NCI-H2081 treated with DMSO at 0.1 percent for 48 hours (cell line): ENCODE measurements around the gene RHOU.
"Not testable (repeated sequence)": the region's sequence is repeated elsewhere in the genome, so short reads cannot be mapped to it uniquely, and the experiment has no call there.

Source experiments
- DNase-seq: peaks from one replicate; lab custom pipeline; 2025; lab: John Stamatoyannopoulos, UW

The RHOU gene

GRCh38 chr1:228734881-228735801, at the start of gene RHOU:
Gene RHOU, plus strand, starts transcription at chr1:228735479. Its CDS starts 264 bp downstream, at chr1:228735743.
- DNase-seq = no peak

DNA sequence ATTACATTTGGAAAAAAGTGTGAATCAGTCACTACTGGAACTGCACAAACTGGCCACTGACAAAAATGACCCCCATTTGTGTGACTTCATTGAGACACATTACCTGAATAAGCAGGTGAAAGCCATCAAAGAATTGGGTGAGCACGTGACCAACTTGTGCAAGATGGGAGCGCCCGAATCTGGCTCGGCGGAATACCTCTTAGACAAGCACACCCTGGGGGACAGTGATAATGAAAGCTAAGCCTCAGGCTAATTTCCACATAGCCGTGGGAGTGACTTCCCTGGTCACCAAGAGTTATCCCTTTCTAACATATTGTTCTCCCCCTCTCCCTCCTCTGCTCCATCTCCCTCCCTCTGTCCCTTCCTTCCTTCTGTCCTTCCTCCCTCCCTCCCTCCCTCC, 47.7 kb upstream of the RHOU start:
- no peak for DNase-seq

GRCh38 chr1:228689255-228689654, 46.0 kb upstream of the RHOU start:
- DNase-seq = no peak

- DNase-seq = no peak
Measured at GRCh38 chr1:228691211-228691610, 44.1 kb upstream of the RHOU start.

GRCh38 chr1:228691926-228692325, 43.4 kb upstream of the RHOU start:
- peak; percentile 16 for DNase-seq

DNA sequence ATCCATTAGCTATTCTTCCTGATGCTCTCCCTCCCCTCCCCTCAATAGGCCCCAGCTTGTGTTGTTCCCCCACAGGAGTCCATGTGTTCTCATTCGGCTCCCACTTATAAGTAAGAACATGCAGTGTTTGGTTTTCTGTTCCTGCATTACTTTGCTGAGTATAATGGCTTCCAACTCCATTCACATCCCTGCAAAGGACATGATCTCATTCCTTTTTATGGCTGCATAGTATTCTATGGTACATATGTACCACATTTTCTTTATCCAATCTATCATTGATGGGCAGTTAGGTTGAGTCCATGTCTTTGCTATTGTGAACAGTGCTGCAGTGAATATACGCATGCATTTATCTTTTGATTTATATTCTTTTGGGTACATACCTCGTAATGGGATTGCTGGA, 40.8 kb upstream of the RHOU start:
- not testable (repeated sequence) for DNase-seq

DNA sequence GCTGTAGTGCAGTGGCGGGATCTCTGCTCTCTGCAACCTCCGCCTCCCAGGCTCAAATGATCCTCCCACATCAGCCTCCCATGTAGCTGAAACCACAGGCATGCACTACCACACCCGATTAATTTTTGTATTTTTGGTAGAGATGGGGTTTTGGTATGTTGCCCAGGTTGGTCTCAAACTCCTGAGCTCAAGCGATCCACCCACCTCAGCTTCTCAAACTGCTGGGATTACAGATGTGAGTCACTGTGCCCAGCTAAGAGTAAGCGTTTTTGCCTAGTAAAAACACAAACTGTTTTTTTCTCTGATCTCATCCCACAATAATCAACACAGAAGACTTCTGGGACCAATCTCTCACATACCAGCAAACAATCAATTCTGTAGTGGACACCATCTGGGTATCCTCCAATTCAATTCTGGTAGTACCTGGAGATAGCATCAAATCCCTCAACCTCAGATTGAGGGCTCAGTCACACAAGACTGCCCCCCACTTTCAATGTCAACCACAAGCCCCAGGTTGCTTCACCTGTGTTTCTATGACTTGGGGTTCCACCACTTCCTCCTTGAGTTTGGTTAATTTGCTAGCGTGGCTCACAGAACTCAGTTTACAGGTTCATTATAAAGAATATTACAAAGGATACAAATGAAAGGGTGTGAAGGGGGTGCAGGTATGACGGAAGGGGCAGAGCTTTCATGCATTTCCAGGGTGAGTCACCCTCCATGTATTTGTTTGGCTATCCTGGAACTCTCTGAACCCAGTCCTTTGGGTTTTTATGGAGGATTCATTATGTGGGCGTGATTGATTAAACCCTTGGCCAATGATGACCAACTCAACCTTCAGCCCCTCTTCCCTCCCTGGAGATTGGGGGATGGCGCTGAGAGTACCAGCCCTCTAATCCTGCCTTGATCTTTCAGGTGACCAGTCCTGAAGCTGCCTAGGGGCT, 40.0 kb upstream of the RHOU start:
- no peak for DNase-seq

- no peak for DNase-seq
Measured at GRCh38 chr1:228697207-228698016, 37.9 kb upstream of the RHOU start.

GRCh38 chr1:228698017-228698329, 37.3 kb upstream of the RHOU start:
- no peak for DNase-seq

DNA sequence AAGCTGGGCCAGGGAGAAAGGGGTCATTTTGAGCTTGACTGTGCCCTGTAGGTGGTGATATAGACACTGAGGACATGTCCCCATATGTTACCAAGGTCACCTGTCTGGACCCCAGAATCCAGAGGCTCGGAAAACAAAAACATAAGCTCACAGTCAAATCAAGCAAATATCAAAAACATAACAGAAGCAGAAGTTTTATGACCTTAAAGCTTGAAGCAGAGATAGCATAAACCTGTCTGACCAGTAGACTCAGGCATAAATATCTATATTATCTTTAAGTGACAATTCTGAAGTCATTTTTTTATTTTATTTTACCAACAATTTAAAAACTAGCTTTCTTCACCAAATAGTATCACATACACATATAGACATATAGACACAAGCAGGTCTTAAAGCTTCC, 32.8 kb upstream of the RHOU start:
- no peak for DNase-seq

DNA sequence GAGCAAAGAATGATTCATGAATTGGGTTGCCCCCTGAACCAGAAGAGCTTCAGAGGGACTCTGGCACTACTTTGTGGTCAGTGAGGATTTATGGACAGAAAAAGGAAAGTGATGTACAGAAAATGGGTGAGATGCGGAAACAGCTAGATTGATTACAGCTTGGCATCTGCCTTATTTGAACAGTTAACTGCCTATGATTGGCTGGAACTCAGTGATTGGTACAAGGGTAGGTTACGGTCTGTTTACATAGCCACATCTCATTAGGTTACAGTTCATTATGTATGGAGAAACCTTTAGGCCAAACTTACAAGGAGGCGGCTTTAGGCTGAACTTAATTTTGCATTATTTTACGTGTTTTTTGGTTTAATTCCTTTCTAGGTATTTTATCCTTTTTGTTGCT, 29.0 kb upstream of the RHOU start:
- DNase-seq = no peak

DNA sequence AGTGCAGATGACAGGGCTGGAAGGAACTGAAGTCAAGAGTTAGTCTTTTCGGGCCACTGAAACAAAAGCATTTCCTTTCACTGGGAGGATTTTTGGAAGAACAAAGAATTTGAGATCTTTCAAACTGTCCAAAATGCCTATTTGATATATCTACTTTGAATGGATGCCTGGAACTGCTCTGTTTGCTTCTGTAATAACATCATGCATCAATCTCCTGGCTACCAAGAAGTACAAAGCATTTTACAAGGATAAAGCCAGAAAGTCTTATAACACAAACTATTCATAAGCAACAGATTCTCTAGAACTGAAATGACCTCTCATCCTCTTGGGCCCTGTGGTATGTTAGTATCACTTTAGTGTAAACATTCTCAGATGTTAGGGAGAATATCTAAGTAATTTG, 18.2 kb upstream of the RHOU start:
- DNase-seq = no peak

- DNase-seq = no peak
Measured at GRCh38 chr1:228721407-228721806, 13.9 kb upstream of the RHOU start.

DNA sequence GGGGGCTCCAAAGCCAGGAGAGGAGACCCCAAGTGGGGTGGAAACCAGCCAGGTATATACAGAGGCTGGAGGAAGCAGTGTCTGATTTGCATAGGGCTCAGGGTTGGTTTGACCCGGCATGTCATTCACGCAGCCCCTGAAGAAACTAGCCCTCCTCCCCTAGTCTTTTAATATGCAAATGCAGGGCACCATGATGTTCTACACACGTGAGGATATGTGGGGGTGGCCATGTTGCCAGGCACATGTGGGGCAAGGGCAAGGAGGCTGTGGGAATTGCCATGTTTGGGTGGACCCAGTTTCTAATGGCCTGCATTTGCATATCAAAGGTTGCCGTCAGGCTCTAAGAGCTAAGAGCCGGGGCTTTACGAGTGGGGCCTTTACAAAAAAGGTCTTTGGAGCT, 12.0 kb upstream of the RHOU start:
- no peak for DNase-seq

GRCh38 chr1:228723921-228724320, 11.4 kb upstream of the RHOU start:
- DNase-seq = no peak

GRCh38 chr1:228725178-228725577, 10.1 kb upstream of the RHOU start:
- DNase-seq = no peak

DNA sequence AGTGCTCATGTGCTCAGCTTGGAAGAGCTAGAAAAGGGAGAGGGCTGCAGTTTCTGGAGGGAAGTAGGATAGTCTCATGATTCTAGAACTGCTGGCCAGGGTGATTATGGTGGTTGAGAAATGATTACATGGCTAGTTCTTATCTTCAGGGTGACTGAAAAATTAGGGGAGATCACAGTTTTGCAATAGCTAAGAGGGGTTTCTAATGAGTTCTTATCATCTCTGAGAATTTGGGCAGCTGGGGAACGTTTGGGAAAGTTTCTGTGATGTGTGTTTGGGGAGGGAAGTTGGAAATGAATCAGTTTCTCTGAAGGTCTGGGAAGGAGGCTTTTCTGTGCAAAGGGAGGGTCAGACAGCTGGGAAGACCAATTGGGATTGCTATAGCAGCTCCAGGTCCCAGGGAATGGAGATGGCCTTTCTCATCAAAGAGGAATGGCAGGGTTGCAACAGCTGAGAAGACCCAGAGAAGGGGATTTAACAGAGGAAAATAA, 7.6 kb upstream of the RHOU start:
- DNase-seq = no peak

GRCh38 chr1:228732426-228732825, 2.9 kb upstream of the RHOU start:
- no peak for DNase-seq

DNA sequence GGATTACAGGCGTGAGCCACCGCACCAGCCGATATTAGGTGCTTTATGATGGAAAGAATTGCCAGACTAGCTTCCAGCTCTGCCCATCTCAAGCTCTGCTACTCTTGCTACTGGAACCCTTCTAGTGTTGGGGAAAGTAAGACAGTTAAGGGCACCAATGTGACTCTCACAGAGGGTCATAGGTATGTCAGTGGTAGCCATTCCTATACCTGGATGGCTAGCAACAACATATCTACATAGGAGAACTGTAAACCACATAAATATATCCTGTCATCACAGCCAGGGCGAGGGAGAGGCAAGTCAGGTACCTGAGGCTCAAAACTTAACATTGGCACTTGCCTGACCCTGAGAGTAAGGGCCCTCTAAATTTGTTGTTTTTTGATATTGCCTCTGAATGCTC, 1.7 kb upstream of the RHOU start:
- DNase-seq = no peak

DNA sequence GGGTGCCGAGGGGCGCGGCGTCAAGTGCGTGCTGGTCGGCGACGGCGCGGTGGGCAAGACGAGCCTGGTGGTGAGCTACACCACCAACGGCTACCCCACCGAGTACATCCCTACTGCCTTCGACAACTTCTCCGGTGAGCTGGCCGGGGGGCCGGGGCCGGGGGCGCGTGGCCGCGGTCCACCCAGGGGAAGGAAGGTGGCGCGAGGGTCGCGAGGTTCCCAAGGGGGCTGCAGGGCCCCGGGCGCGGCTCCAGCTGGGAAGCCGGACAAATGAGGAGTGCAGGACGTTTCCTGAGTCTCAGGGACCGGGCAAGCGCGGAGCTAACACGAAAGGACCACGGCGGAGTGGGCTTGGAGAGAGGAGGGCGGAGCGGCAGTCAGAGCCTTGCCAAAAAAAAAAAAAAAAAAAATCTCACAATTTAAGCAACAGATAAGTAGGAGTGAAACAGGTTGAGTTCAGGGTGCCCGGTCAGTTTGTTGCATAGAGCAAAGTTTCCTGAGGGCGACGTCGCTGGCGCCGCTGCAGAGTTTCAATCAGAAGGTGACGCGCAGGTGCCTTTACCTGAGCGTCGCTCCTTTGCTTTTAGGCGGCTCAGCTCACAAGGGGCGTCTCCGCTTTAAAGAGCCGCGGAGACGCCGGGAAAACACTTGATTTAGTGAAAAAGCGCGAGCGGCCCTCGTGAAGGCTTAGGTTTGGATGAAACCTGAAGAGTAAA, 750 bp downstream of the RHOU start:
- no peak for DNase-seq

DNA sequence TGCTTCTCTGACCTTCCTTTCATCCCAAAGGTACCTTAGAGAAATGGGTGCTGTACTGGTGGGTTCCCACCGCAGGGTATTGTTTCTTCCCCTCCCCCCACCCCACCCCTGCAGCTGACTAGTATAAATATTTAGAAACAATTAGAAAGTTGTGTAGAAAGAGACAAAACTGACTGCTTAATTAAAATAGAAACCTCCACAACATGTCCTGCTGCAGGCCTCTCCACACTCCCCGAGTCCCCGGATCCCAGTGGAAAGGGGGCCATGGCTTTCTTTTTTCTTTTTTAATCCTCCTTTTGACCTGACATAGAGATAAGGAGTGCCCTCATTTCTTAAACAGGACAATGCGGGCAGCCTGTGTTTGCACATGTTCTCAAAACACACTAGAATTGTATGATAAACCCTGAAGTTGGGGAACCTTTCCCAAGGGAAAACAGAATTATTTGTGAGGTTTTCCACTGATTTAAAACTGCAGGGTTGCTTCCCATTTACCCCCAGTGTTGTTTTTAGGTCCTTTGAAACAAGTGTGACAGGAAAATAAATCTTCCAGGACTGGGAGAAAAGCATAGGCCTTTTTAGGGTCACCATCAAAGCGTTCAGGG, 1.7 kb downstream of the RHOU start:
- no peak for DNase-seq
